ENCODE data around the gene COL19A1. TPM values are rescaled to one million over a fixed set of nuclear protein-coding genes. Genes with fewer than 3 reads are reported as not detected.

Gene COL19A1
- total RNA-seq, 4 donors from 2014 or later = 0.09 TPM; not detected in 3

DNA sequence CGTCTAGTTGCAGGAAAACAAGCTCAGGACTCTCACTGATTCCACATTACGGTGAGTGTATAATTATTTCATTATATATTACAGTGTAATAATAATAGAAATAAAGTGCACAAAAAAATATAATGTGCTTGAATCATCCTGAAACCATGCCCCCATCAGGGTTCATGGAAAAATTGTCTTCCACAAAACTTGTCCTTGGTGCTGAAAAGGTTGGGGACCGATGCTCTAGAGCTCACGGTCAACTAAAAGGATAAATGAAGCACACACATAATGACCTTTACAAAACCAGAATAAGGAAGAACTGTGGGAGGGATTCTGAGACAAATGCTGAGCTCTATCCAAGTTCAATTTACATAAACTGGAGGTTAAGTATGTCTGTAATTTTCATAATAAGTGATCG is 194.3 kb downstream of the COL19A1 start:
- no peak for ATAC-seq (ENCODE audit: low FRiP score)
- TF ChIP-seq CTCF (IDR thresholded peaks at IDR 0.05) = no peak
- DNase-seq (ENCODE audit: low spot score) = no peak

DNA sequence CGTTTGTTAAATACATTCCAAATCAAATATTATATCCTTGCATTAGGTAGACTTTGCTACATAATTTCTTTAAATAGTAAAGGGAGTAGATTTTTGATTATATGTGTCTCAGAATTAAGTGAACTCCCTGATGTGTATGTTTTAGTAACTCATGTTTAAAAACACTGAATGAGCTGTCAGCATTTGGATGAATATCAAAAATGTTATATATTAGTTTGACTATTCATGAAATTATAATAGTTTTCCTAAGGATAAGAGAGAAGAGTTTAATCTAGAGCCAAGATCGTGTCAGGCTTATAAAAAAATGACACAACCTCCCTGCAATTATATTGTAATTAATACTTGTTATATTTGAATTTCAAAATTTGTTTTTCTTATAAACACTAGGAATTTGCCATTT is 195.2 kb downstream of the COL19A1 start:
- TF ChIP-seq CTCF (IDR thresholded peaks at IDR 0.05) = no peak
- DNase-seq (ENCODE audit: low spot score) = no peak
- ATAC-seq (ENCODE audit: low FRiP score) = no peak

GRCh38 chr6:70062010-70062409 is 195.7 kb downstream of the COL19A1 start:
- no peak for TF ChIP-seq CTCF (IDR thresholded peaks at IDR 0.05)
- ATAC-seq (ENCODE audit: low FRiP score) (no peak), DNase-seq (ENCODE audit: low spot score) (no peak)

DNA sequence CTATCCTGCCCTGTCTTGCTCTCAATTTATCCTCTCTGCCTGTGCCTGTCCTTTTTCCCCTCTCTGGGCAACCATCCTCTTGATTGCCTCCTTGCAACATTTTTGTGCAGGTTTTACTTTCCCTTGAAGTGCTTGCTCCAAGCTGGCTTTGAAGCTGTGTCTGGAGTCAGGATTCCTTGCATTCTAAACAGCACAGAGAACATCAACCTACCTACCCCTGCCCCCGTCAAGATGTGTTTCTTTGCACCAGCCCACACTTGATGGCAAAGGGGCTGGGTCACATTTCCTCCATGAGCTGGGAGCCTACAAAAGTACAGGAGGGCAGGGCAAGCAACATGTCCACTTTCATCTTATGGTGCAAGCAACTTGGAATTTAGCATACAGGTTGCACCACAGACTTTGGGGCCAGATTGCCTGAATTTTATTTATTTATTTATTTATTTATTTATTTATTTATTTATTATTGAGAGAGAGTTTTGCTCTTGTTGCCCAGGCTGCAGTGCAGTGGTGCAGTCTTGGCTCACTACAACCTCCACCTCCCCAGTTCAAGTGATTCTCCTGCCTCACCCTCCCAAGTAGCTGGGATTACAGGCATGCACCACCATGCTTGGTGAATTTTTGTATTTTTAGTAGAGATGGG is 206.3 kb downstream of the COL19A1 start:
- ATAC-seq (ENCODE audit: low FRiP score) (no peak), DNase-seq (ENCODE audit: low spot score) (no peak)
- no peak for TF ChIP-seq CTCF (IDR thresholded peaks at IDR 0.05)

GRCh38 chr6:70073637-70074036 is 207.3 kb downstream of the COL19A1 start:
- TF ChIP-seq CTCF (IDR thresholded peaks at IDR 0.05) = no peak
- ATAC-seq (ENCODE audit: low FRiP score) (no peak), DNase-seq (ENCODE audit: low spot score) (no peak)

DNA sequence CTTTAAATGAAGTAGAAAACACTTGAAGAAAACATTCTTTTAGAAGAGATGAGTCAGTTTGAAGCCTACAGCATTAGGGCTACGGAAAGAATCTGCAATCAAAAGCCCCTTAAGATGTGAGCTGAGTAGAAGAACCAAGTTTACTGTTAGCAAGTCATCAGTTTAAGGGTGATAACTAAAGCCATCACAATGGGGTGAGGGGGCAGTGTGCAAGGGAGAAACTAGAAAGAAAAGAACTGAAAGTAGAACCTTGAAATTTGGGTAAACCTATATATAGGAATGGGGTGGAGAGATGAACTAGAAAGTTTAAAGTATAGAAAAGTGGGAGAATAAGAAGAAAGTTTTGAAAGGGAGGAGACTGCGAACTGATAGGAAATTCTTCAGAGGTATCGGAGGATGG is 212.9 kb downstream of the COL19A1 start:
- no peak for TF ChIP-seq CTCF (IDR thresholded peaks at IDR 0.05)
- no peak for ATAC-seq (ENCODE audit: low FRiP score)
- DNase-seq (ENCODE audit: low spot score) = no peak

- DNase-seq (ENCODE audit: low spot score) (no peak), ATAC-seq (ENCODE audit: low FRiP score) (no peak)
- TF ChIP-seq CTCF (IDR thresholded peaks at IDR 0.05) = no peak
Measured at GRCh38 chr6:70080443-70081070, 214.2 kb downstream of the COL19A1 start.
